PFSK-1 (cell line): ENCODE data around the gene RNF175.

Source experiments
- FOXP2 ChIP-seq: optimal IDR thresholded peaks from 2 replicates; pipeline ENCODE3; 2011; ENCODE audit warnings: borderline replicate concordance, control low read depth, inconsistent platforms; ENCODE audit not compliant: insufficient read depth; ENCODE audit errors: extremely low read length, extremely low read depth
- POLR2AphosphoS5 ChIP-seq: IDR thresholded peaks from 2 replicates; pipeline ENCODE4 v1.6.1; 2012; ENCODE audit warnings: low read depth, mild to moderate bottlenecking, control low read depth, low read length, moderate library complexity
- REST ChIP-seq, 2 experiments: IDR thresholded peaks; 2 replicates each; pipeline versions ENCODE4 v1.6.1 to v1.8.0; 2011 to 2012; ENCODE audit warnings: low read depth in 2 of 2, low read length in 2 of 2, control low read depth in 1 of 2, inconsistent platforms in 1 of 2, mild to moderate bottlenecking in 1 of 2, moderate library complexity in 1 of 2; ENCODE audit not compliant: insufficient read depth in 1 of 2
- SIN3A ChIP-seq: IDR thresholded peaks from 2 replicates; pipeline ENCODE4 v1.6.1; 2012; ENCODE audit warnings: mild to moderate bottlenecking, low read length, moderate library complexity, borderline replicate concordance; ENCODE audit not compliant: insufficient read depth
- TAF1 ChIP-seq: IDR thresholded peaks from 2 replicates; pipeline ENCODE4 v1.6.1; 2012; ENCODE audit warnings: low read length, control low read depth, borderline replicate concordance; ENCODE audit not compliant: insufficient read depth

The RNF175 gene

GRCh38 chr4:153782581-153782980 lies 22.8 kb upstream of the RNF175 start:
- no peak for TF ChIP-seq FOXP2
- TF ChIP-seq SIN3A = no peak
- TF ChIP-seq REST (IDR thresholded peaks at IDR 0.05; ENCODE audit: insufficient read depth in 1 of 2, low read depth in 2 of 2, low read length in 2 of 2) = no peak

GRCh38 chr4:153781717-153782416 lies 22.0 kb upstream of the RNF175 start:
- TF ChIP-seq POLR2AphosphoS5 (no peak), FOXP2 (no peak), SIN3A (no peak), REST (IDR thresholded peaks at IDR 0.05; ENCODE audit: insufficient read depth in 1 of 2, low read depth in 2 of 2, low read length in 2 of 2) (no peak), TAF1 (no peak)

GRCh38 chr4:153781280-153781679 lies 21.5 kb upstream of the RNF175 start:
- TF ChIP-seq FOXP2 (no peak), POLR2AphosphoS5 (no peak), SIN3A (no peak), REST (IDR thresholded peaks at IDR 0.05; ENCODE audit: insufficient read depth in 1 of 2, low read depth in 2 of 2, low read length in 2 of 2) (no peak), TAF1 (no peak)

GRCh38 chr4:153780876-153781275 lies 21.1 kb upstream of the RNF175 start:
- TF ChIP-seq POLR2AphosphoS5 (no peak), FOXP2 (no peak), REST (IDR thresholded peaks at IDR 0.05; ENCODE audit: insufficient read depth in 1 of 2, low read depth in 2 of 2, low read length in 2 of 2) (no peak), SIN3A (no peak)

GRCh38 chr4:153780221-153780620 lies 20.4 kb upstream of the RNF175 start:
- TF ChIP-seq FOXP2 (no peak), TAF1 (no peak), POLR2AphosphoS5 (no peak), REST (IDR thresholded peaks at IDR 0.05; ENCODE audit: insufficient read depth in 1 of 2, low read depth in 2 of 2, low read length in 2 of 2) (no peak), SIN3A (no peak)
